HEK293 (cell line): ENCODE measurements around the gene KATNA1.
A peak's percentile ranks its signal among the peaks of the same experiment; 100 is the strongest.

Experiments used
- GLIS1 ChIP-seq: fragments of 450-650 bp; formaldehyde crosslinking; IDR thresholded peaks from 2 replicates; pipeline ENCODE4 v1.5.1; 2016; ENCODE audit warnings: missing biosample characterization, missing genetic modification characterization
- INSM2 ChIP-seq: fragments of 450-650 bp; formaldehyde crosslinking; IDR thresholded peaks from 2 replicates; pipeline ENCODE4 v1.5.1; 2016; ENCODE audit warnings: missing biosample characterization, missing genetic modification characterization
- KLF10 ChIP-seq: fragments of 450-650 bp; IDR thresholded peaks from 2 replicates; pipeline ENCODE4 v1.5.1; 2018; ENCODE audit warnings: missing biosample characterization, mild to moderate bottlenecking, missing genetic modification characterization
- KLF17 ChIP-seq: fragments of 450-650 bp; formaldehyde crosslinking; IDR thresholded peaks from 2 replicates; pipeline ENCODE4 v1.5.1; 2016; ENCODE audit warnings: missing biosample characterization, missing genetic modification characterization
- SALL2 ChIP-seq: fragments of 450-650 bp; formaldehyde crosslinking; IDR thresholded peaks from 2 replicates; pipeline ENCODE4 v1.5.0; 2017; ENCODE audit warnings: missing biosample characterization, mild to moderate bottlenecking, missing genetic modification characterization, borderline replicate concordance
- SP7 ChIP-seq: fragments of 450-650 bp; formaldehyde crosslinking; IDR thresholded peaks from 2 replicates; pipeline ENCODE4 v1.5.1; 2016; ENCODE audit warnings: missing biosample characterization, missing genetic modification characterization
- TRIM28 ChIP-seq: IDR thresholded peaks from 2 replicates; pipeline ENCODE4 v1.6.1; 2011; ENCODE audit warnings: low read length, control low read depth, borderline replicate concordance
- ZBTB20 ChIP-seq: fragments of 450-650 bp; formaldehyde crosslinking; IDR thresholded peaks from 2 replicates; pipeline ENCODE4 v1.5.1; 2016; ENCODE audit warnings: missing biosample characterization, missing genetic modification characterization
- ZBTB21 ChIP-seq: fragments of 450-650 bp; formaldehyde crosslinking; IDR thresholded peaks from 2 replicates; pipeline ENCODE4 v1.5.1; 2017; ENCODE audit warnings: missing biosample characterization, missing genetic modification characterization
- ZBTB7A ChIP-seq: fragments of 450-650 bp; formaldehyde crosslinking; IDR thresholded peaks from 2 replicates; pipeline ENCODE4 v1.5.1; 2016; ENCODE audit warnings: low read depth, missing biosample characterization, missing genetic modification characterization
- ZNF248 ChIP-seq: fragments of 450-650 bp; formaldehyde crosslinking; IDR thresholded peaks from 2 replicates; pipeline ENCODE4 v1.5.1; 2017; ENCODE audit warnings: missing biosample characterization, missing genetic modification characterization
- ZNF335 ChIP-seq: fragments of 450-650 bp; formaldehyde crosslinking; conservative IDR thresholded peaks from 2 replicates; pipeline ENCODE4 v1.5.1; 2016; ENCODE audit warnings: missing biosample characterization, missing genetic modification characterization
- ZNF362 ChIP-seq: fragments of 450-650 bp; formaldehyde crosslinking; IDR thresholded peaks from 2 replicates; pipeline ENCODE4 v1.5.1; 2016; ENCODE audit warnings: missing biosample characterization, missing genetic modification characterization
- ZNF366 ChIP-seq: fragments of 450-650 bp; formaldehyde crosslinking; conservative IDR thresholded peaks from 2 replicates; pipeline ENCODE4 v1.5.1; 2016; ENCODE audit warnings: missing biosample characterization, missing genetic modification characterization
- ZNF433 ChIP-seq: fragments of 450-650 bp; formaldehyde crosslinking; IDR thresholded peaks from 2 replicates; pipeline ENCODE4 v1.5.1; 2016; ENCODE audit warnings: missing biosample characterization, missing genetic modification characterization, low read depth
- ZNF585B ChIP-seq: fragments of 450-650 bp; formaldehyde crosslinking; IDR thresholded peaks from 2 replicates; pipeline ENCODE4 v1.5.1; 2016; ENCODE audit warnings: missing biosample characterization, missing genetic modification characterization
- ZNF626 ChIP-seq: fragments of 450-650 bp; sonication (Bioruptor Pico); formaldehyde crosslinking; IDR thresholded peaks from 2 replicates; pipeline ENCODE4 v1.5.1; 2018; ENCODE audit warnings: missing biosample characterization, missing genetic modification characterization, inconsistent platforms
- ZNF76 ChIP-seq: fragments of 450-650 bp; formaldehyde crosslinking; IDR thresholded peaks from 2 replicates; pipeline ENCODE4; 2016; ENCODE audit warnings: low read depth, missing biosample characterization, missing genetic modification characterization, borderline replicate concordance
- ZNF776 ChIP-seq: fragments of 450-650 bp; formaldehyde crosslinking; IDR thresholded peaks from 2 replicates; pipeline ENCODE4 v1.5.0; 2017; ENCODE audit warnings: missing biosample characterization, missing genetic modification characterization, borderline replicate concordance
- ZNF777 ChIP-seq: fragments of 450-650 bp; formaldehyde crosslinking; IDR thresholded peaks from 2 replicates; pipeline ENCODE4 v1.5.1; 2017; ENCODE audit warnings: missing biosample characterization, missing genetic modification characterization, borderline replicate concordance
- ZNF791 ChIP-seq: fragments of 450-650 bp; formaldehyde crosslinking; IDR thresholded peaks from 2 replicates; pipeline ENCODE4 v1.5.1; 2016; ENCODE audit warnings: missing biosample characterization, missing genetic modification characterization
- ZNF843 ChIP-seq: fragments of 450-650 bp; formaldehyde crosslinking; IDR thresholded peaks from 2 replicates; pipeline ENCODE4 v1.5.1; 2016; ENCODE audit warnings: missing biosample characterization, missing genetic modification characterization
- TF ChIP-seq, protein P1 (sequence below): fragments of 450-650 bp; formaldehyde crosslinking; IDR thresholded peaks from 2 replicates; pipeline ENCODE4; 2016; ENCODE audit warnings: missing biosample characterization, missing genetic modification characterization
- TF ChIP-seq, protein P2 (sequence below): fragments of 450-650 bp; formaldehyde crosslinking; IDR thresholded peaks from 2 replicates; pipeline ENCODE4 v1.5.1; 2017; ENCODE audit warnings: missing biosample characterization, mild to moderate bottlenecking, missing genetic modification characterization, moderate library complexity
- TF ChIP-seq, protein P3 (sequence below): fragments of 450-650 bp; formaldehyde crosslinking; IDR thresholded peaks from 2 replicates; pipeline ENCODE4 v1.5.1; 2016; ENCODE audit warnings: missing biosample characterization, missing genetic modification characterization
- TF ChIP-seq, protein P4 (sequence below): sonication (generic); formaldehyde crosslinking; IDR thresholded peaks from 2 replicates; pipeline ENCODE4 v1.8.1; 2022; ENCODE audit warnings: mild to moderate bottlenecking, moderate library complexity, missing genetic modification reagents
- TF ChIP-seq, protein P5 (sequence below): fragments of 450-650 bp; formaldehyde crosslinking; IDR thresholded peaks from 2 replicates; pipeline ENCODE4 v1.5.1; 2016; ENCODE audit warnings: missing biosample characterization, missing genetic modification characterization, low read depth

The KATNA1 gene

GRCh38 chr6:149565527-149566409, 82.7 kb downstream of the KATNA1 start, which contains the start of gene GINM1 (continued):
- TF ChIP-seq ZNF843 (tag by site-specific recombination) (0 out of 2 replicates have a peak, but pooled peaks have one; percentile 16), ZNF791 (tag by site-specific recombination) (no peak), ZBTB20 (tag by site-specific recombination) (peak; percentile 8; the same call in 1 of the 2 replicates), SP7 (peak; percentile 49; the same call in 1 of the 2 replicates), ZBTB21 (tag by site-specific recombination) (no peak), GLIS1 (tag by site-specific recombination) (no peak), KLF17 (no peak), ZNF776 (tag by site-specific recombination) (no peak), SALL2 (tag by site-specific recombination) (no peak), INSM2 (no peak), ZNF76 (no peak), ZNF335 (tag by site-specific recombination) (peak; percentile 86), KLF10 (tag by site-specific recombination) (peak; percentile 69), TRIM28 (no peak), ZNF626 (tag by site-specific recombination) (no peak), ZNF362 (tag by site-specific recombination) (0 out of 2 replicates have a peak, but pooled peaks have one; percentile 40), ZNF777 (tag by site-specific recombination) (no peak), ZBTB7A (no peak), ZNF366 (tag by site-specific recombination) (no peak), ZNF433 (tag by site-specific recombination) (no peak), ZNF248 (tag by site-specific recombination) (no peak), ZNF585B (no peak)
- TF ChIP-seq, protein P1, sequence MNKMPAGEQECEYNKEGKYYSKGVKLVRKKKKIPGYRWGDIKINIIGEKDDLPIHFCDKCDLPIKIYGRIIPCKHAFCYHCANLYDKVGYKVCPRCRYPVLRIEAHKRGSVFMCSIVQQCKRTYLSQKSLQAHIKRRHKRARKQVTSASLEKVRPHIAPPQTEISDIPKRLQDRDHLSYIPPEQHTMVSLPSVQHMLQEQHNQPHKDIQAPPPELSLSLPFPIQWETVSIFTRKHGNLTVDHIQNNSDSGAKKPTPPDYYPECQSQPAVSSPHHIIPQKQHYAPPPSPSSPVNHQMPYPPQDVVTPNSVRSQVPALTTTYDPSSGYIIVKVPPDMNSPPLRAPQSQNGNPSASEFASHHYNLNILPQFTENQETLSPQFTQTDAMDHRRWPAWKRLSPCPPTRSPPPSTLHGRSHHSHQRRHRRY (tag by site-specific recombination) = no peak
- TF ChIP-seq, protein P2, sequence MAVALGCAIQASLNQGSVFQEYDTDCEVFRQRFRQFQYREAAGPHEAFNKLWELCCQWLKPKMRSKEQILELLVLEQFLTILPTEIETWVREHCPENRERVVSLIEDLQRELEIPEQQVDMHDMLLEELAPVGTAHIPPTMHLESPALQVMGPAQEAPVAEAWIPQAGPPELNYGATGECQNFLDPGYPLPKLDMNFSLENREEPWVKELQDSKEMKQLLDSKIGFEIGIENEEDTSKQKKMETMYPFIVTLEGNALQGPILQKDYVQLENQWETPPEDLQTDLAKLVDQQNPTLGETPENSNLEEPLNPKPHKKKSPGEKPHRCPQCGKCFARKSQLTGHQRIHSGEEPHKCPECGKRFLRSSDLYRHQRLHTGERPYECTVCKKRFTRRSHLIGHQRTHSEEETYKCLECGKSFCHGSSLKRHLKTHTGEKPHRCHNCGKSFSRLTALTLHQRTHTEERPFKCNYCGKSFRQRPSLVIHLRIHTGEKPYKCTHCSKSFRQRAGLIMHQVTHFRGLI (tag by site-specific recombination) = peak; percentile 24; the same call in 1 of the 2 replicates
- TF ChIP-seq, protein P3, sequence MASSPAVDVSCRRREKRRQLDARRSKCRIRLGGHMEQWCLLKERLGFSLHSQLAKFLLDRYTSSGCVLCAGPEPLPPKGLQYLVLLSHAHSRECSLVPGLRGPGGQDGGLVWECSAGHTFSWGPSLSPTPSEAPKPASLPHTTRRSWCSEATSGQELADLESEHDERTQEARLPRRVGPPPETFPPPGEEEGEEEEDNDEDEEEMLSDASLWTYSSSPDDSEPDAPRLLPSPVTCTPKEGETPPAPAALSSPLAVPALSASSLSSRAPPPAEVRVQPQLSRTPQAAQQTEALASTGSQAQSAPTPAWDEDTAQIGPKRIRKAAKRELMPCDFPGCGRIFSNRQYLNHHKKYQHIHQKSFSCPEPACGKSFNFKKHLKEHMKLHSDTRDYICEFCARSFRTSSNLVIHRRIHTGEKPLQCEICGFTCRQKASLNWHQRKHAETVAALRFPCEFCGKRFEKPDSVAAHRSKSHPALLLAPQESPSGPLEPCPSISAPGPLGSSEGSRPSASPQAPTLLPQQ = peak; percentile 91
- TF ChIP-seq, protein P4, sequence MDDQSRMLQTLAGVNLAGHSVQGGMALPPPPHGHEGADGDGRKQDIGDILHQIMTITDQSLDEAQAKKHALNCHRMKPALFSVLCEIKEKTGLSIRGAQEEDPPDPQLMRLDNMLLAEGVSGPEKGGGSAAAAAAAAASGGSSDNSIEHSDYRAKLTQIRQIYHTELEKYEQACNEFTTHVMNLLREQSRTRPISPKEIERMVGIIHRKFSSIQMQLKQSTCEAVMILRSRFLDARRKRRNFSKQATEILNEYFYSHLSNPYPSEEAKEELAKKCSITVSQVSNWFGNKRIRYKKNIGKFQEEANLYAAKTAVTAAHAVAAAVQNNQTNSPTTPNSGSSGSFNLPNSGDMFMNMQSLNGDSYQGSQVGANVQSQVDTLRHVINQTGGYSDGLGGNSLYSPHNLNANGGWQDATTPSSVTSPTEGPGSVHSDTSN (CRISPR knock-in tag) = 0 out of 2 replicates have a peak, but pooled peaks have one; percentile 35
- TF ChIP-seq, protein P5, sequence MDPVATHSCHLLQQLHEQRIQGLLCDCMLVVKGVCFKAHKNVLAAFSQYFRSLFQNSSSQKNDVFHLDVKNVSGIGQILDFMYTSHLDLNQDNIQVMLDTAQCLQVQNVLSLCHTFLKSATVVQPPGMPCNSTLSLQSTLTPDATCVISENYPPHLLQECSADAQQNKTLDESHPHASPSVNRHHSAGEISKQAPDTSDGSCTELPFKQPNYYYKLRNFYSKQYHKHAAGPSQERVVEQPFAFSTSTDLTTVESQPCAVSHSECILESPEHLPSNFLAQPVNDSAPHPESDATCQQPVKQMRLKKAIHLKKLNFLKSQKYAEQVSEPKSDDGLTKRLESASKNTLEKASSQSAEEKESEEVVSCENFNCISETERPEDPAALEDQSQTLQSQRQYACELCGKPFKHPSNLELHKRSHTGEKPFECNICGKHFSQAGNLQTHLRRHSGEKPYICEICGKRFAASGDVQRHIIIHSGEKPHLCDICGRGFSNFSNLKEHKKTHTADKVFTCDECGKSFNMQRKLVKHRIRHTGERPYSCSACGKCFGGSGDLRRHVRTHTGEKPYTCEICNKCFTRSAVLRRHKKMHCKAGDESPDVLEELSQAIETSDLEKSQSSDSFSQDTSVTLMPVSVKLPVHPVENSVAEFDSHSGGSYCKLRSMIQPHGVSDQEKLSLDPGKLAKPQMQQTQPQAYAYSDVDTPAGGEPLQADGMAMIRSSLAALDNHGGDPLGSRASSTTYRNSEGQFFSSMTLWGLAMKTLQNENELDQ (tag by site-specific recombination) = no peak
